Panc1 (cell line): ENCODE results near the gene MLLT3.

Experiments used
- POLR2AphosphoS5 ChIP-seq: IDR thresholded peaks from 2 replicates; pipeline ENCODE4 v1.6.1; 2012; ENCODE audit warnings: mild to moderate bottlenecking, low read depth, low read length, moderate library complexity
- SIN3A ChIP-seq: IDR thresholded peaks from 2 replicates; pipeline ENCODE4 v1.6.1; 2012; ENCODE audit warnings: low read depth, mild to moderate bottlenecking, low read length, moderate library complexity, borderline replicate concordance; ENCODE audit not compliant: insufficient read depth
- TF ChIP-seq, protein P1 (sequence below): fragments of 450-650 bp; IDR thresholded peaks from 2 replicates; pipeline ENCODE4 v1.5.1; 2017; ENCODE audit warnings: mild to moderate bottlenecking
- TF ChIP-seq, protein P2 (sequence below), 2 experiments: IDR thresholded peaks; 2 replicates each; pipeline ENCODE4 v1.6.1; 2011 to 2012; ENCODE audit warnings: low read depth in 2 of 2, control low read depth in 1 of 2, low read length in 1 of 2, mild to moderate bottlenecking in 1 of 2, moderate library complexity in 1 of 2; ENCODE audit not compliant: insufficient read depth in 1 of 2

DNA sequence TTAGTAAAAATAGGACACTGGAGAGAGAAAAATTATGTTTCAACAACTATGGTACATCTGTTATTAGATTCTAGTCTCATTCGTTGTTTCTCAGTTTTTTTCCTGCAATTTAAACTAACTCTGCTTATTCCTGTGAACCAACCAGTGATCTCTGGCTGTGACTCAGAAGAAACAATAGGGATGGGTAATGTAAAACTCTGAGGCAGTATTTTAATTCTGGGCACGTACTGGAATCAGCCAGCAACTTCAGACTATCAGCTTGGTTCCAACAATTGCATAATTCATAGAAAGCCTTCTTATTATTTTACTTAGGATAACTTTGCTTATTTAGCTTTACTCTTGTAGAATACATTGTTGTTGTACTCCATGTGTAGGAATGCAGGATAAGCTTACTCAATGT, 28.8 kb downstream of the MLLT3 start:
- TF ChIP-seq, protein P1, sequence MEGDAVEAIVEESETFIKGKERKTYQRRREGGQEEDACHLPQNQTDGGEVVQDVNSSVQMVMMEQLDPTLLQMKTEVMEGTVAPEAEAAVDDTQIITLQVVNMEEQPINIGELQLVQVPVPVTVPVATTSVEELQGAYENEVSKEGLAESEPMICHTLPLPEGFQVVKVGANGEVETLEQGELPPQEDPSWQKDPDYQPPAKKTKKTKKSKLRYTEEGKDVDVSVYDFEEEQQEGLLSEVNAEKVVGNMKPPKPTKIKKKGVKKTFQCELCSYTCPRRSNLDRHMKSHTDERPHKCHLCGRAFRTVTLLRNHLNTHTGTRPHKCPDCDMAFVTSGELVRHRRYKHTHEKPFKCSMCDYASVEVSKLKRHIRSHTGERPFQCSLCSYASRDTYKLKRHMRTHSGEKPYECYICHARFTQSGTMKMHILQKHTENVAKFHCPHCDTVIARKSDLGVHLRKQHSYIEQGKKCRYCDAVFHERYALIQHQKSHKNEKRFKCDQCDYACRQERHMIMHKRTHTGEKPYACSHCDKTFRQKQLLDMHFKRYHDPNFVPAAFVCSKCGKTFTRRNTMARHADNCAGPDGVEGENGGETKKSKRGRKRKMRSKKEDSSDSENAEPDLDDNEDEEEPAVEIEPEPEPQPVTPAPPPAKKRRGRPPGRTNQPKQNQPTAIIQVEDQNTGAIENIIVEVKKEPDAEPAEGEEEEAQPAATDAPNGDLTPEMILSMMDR: no peak
- TF ChIP-seq, protein P2, sequence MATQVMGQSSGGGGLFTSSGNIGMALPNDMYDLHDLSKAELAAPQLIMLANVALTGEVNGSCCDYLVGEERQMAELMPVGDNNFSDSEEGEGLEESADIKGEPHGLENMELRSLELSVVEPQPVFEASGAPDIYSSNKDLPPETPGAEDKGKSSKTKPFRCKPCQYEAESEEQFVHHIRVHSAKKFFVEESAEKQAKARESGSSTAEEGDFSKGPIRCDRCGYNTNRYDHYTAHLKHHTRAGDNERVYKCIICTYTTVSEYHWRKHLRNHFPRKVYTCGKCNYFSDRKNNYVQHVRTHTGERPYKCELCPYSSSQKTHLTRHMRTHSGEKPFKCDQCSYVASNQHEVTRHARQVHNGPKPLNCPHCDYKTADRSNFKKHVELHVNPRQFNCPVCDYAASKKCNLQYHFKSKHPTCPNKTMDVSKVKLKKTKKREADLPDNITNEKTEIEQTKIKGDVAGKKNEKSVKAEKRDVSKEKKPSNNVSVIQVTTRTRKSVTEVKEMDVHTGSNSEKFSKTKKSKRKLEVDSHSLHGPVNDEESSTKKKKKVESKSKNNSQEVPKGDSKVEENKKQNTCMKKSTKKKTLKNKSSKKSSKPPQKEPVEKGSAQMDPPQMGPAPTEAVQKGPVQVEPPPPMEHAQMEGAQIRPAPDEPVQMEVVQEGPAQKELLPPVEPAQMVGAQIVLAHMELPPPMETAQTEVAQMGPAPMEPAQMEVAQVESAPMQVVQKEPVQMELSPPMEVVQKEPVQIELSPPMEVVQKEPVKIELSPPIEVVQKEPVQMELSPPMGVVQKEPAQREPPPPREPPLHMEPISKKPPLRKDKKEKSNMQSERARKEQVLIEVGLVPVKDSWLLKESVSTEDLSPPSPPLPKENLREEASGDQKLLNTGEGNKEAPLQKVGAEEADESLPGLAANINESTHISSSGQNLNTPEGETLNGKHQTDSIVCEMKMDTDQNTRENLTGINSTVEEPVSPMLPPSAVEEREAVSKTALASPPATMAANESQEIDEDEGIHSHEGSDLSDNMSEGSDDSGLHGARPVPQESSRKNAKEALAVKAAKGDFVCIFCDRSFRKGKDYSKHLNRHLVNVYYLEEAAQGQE (IDR thresholded peaks at IDR 0.05; ENCODE audit: insufficient read depth in 1 of 2, low read depth in 2 of 2, low read length in 1 of 2): no peak
- TF ChIP-seq POLR2AphosphoS5 (no peak), SIN3A (no peak)
